A673 (cell line): ENCODE results near the gene GAGE13. TPM values are rescaled to one million over a fixed set of nuclear protein-coding genes. Genes with fewer than 3 reads are reported as not detected.

ENCODE experiments used
- BruUV-seq: library from RNA; stranded (reverse); fragments of 400-500 nt; replicated peaks from 2 replicates; lab custom pipeline; 2021; lab: Mats Ljungman, UMichigan
- CTCF ChIA-PET: fragments of 300-600 bp; sonication (Branson Sonifier 250); formaldehyde crosslinking; loops from one replicate; lab custom pipeline; 2022; ENCODE audit warnings: antibody characterized with exemption; lab: Charles Lee
- POLR2A ChIA-PET: fragments of 300-600 bp; sonication (Branson Sonifier 250); formaldehyde crosslinking; loops from one replicate; lab custom pipeline; 2022; ENCODE audit warnings: antibody characterized with exemption; ENCODE audit not compliant: low non-redundant PET; lab: Charles Lee
- DNase-seq: peaks from one replicate; pipeline ENCODE4 v3.0.0-alpha.2; 2015; ENCODE audit warnings: low spot score
- H3K27ac ChIP-seq: fragments of 200-600 bp; sonication (generic); 2 replicates; pipeline ENCODE4 v1.5.1; 2016; ENCODE audit warnings: mixed run types, low read depth, mild to moderate bottlenecking, mixed read lengths, antibody characterized with exemption, low read length; ENCODE audit not compliant: poor library complexity, severe bottlenecking
- H3K27me3 ChIP-seq: fragments of 200-600 bp; sonication (generic); replicated peaks from 2 replicates; pipeline ENCODE4 v1.6.1; 2017; ENCODE audit warnings: mixed run types, low read depth, mild to moderate bottlenecking, mixed read lengths, antibody characterized with exemption, low read length; ENCODE audit not compliant: insufficient read depth, poor library complexity
- H3K36me3 ChIP-seq: fragments of 200-600 bp; sonication (generic); 2 replicates; pipeline ENCODE4 v1.6.1; 2016; ENCODE audit warnings: mixed run types, mild to moderate bottlenecking, mixed read lengths, antibody characterized with exemption, low read length; ENCODE audit not compliant: insufficient read depth, poor library complexity, severe bottlenecking
- H3K4me1 ChIP-seq: fragments of 200-600 bp; sonication (generic); 2 replicates; pipeline ENCODE4 v1.6.1; 2017; ENCODE audit warnings: mixed run types, mild to moderate bottlenecking, mixed read lengths, antibody characterized with exemption, low read length; ENCODE audit not compliant: insufficient read depth, poor library complexity, severe bottlenecking
- H3K4me3 ChIP-seq: fragments of 200-600 bp; sonication (generic); 2 replicates; pipeline ENCODE4 v1.5.1; 2016; ENCODE audit warnings: low read depth, mixed run types, mild to moderate bottlenecking, mixed read lengths, low read length; ENCODE audit not compliant: poor library complexity, severe bottlenecking
- H3K9me3 ChIP-seq: fragments of 200-600 bp; sonication (generic); 2 replicates; pipeline ENCODE4 v1.6.1; 2016; ENCODE audit warnings: mixed run types, low read depth, mild to moderate bottlenecking, mixed read lengths, antibody characterized with exemption, low read length; ENCODE audit not compliant: poor library complexity, severe bottlenecking
- CTCF ChIP-seq: fragments of 300-800, 200-600 bp; sonication (generic); conservative IDR thresholded peaks from 2 replicates; pipeline ENCODE4 v1.5.1; 2017; ENCODE audit warnings: low read depth, mild to moderate bottlenecking, antibody characterized with exemption, low read length, moderate library complexity, mixed read lengths
- EZH2 ChIP-seq: fragments of 200-600 bp; sonication (generic); IDR thresholded peaks from 2 replicates; pipeline ENCODE4 v1.6.1; 2017; ENCODE audit warnings: borderline replicate concordance, low read depth, mild to moderate bottlenecking, mixed read lengths, antibody characterized with exemption, low read length; ENCODE audit not compliant: poor library complexity, severe bottlenecking
- intact Hi-C: fragments of 100-400 bp; cut with micrococcal nuclease; formaldehyde crosslinking; loops from one replicate; pipeline ENCODE4 v1.10.0; 2022; ENCODE audit not compliant: unreplicated experiment
- total RNA-seq: library from RNA; stranded (reverse); gene quantifications from 2 replicates; pipeline ENCODE4 v1.2.3, GENCODE V29; 2021

Gene GAGE13
- total RNA-seq, 1 experiment from 2014 or later, result not detected

- DNase-seq, result no peak
- TF ChIP-seq EZH2 (no peak), CTCF (no peak)
- intact Hi-C loops, result no loop called here
- Histone ChIP-seq H3K27ac (no peak overlapping the region), H3K27me3 (no peaks in the 10 kb centered on the region), H3K4me3 (no peak overlapping the region), H3K4me1 (no peaks in the 10 kb centered on the region), H3K36me3 (no peaks in the 10 kb centered on the region), H3K9me3 (no peaks in the 10 kb centered on the region)
- no TSS peak for BruUV-seq
- CTCF ChIA-PET, result interaction anchor here (0.6 kb wide), 1 partner anchor 8 kb away, joined by 8 read pairs; no protein-coding TSS in a partner anchor
- POLR2A ChIA-PET, result no interaction called here
Observed at GRCh38 chrX:49286581-49286980, 44.8 kb upstream of the GAGE13 start.

GRCh38 chrX:49287665-49288064, 43.7 kb upstream of the GAGE13 start:
- POLR2A ChIA-PET, result no interaction called here
- Histone ChIP-seq H3K4me3 (no peak overlapping the region), H3K9me3 (no peaks in the 10 kb centered on the region), H3K4me1 (no peaks in the 10 kb centered on the region), H3K36me3 (no peaks in the 10 kb centered on the region), H3K27ac (no peak overlapping the region), H3K27me3 (no peaks in the 10 kb centered on the region)
- intact Hi-C loops, result no loop called here
- no TSS peak for BruUV-seq
- DNase-seq, result no peak
- TF ChIP-seq CTCF, result no peak
- no peak for TF ChIP-seq EZH2
- CTCF ChIA-PET, result no interaction called here

GRCh38 chrX:49290215-49290614, 41.2 kb upstream of the GAGE13 start:
- Histone ChIP-seq H3K4me1 (no peaks in the 10 kb centered on the region), H3K27me3 (no peaks in the 10 kb centered on the region), H3K9me3 (no peaks in the 10 kb centered on the region), H3K36me3 (no peaks in the 10 kb centered on the region), H3K4me3 (no peak overlapping the region), H3K27ac (no peak overlapping the region)
- no peak for DNase-seq
- ChIA-PET CTCF (no interaction called here), POLR2A (no interaction called here)
- intact Hi-C loops, result no loop called here
- TF ChIP-seq EZH2 (no peak), CTCF (no peak)
- no TSS peak for BruUV-seq
